ENCODE measurements around the gene DGCR6L.
A peak's percentile ranks its signal among the peaks of the same experiment; 100 is the strongest.
"Not testable (repeated sequence)": the region's sequence is repeated elsewhere in the genome, so short reads cannot be mapped to it uniquely, and the experiment has no call there.

Gene DGCR6L

DNA sequence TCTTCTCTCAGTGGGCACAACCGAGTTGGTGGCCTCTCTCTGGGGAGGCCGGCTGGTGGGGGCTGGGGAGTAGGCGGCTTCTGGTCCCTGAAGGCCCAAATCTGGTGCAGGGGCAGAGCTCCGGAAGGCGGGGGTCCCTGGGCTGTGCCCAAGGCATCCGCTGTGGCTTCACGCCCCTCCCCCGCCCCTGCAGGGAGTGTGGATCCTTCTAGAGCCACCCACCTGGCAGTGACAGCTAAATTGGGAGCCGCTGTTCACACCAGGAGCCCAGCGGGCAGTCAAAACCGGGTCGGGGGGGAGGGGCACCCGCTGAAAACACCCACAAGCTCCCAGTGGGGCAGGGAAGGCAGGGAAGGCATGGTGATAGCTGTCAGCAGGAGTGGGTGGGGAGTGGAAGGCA lies 47.2 kb downstream of the DGCR6L start:
- CTCF ChIA-PET, result interaction anchor here (1.3 to 2.3 kb wide), 3 partner anchors 12 to 115 kb away, joined by 3 to 10 read pairs (median 7); no protein-coding TSS in a partner anchor
- H3K4me3 ChIP-seq (ENCODE audit: low read depth, low read length), result no peak overlapping the region
- DNase-seq (ENCODE audit: low read depth, low spot score), result no peak
- POLR2A ChIA-PET, result no interaction called here
- TF ChIP-seq, protein P1, sequence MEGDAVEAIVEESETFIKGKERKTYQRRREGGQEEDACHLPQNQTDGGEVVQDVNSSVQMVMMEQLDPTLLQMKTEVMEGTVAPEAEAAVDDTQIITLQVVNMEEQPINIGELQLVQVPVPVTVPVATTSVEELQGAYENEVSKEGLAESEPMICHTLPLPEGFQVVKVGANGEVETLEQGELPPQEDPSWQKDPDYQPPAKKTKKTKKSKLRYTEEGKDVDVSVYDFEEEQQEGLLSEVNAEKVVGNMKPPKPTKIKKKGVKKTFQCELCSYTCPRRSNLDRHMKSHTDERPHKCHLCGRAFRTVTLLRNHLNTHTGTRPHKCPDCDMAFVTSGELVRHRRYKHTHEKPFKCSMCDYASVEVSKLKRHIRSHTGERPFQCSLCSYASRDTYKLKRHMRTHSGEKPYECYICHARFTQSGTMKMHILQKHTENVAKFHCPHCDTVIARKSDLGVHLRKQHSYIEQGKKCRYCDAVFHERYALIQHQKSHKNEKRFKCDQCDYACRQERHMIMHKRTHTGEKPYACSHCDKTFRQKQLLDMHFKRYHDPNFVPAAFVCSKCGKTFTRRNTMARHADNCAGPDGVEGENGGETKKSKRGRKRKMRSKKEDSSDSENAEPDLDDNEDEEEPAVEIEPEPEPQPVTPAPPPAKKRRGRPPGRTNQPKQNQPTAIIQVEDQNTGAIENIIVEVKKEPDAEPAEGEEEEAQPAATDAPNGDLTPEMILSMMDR (IDR thresholded peaks at IDR 0.05; ENCODE audit: insufficient read depth, low read length, missing control alignments), result no peak

DNA sequence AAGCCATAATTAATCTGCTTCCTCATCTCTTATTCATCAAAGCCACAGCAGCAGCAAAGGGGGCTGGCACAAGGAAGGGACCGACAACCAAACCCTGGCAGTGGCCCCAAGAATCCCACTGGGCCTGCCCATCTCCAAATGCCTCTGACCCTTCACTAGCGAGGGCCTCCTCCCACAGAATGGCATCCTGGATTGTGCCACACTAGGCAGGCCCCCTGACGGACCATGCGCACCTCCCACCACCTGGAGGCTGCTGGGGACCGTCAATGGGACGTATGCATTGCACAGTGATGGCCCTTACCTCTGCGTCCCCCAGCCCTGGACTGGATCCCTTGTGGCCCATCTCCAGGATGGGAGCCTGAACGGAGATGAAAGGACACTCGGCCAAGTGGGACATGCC lies 47.7 kb downstream of the DGCR6L start:
- ChIA-PET CTCF (interaction anchor here (1.7 to 2.3 kb wide), 2 partner anchors 12 to 115 kb away, joined by 7 to 10 read pairs; no protein-coding TSS in a partner anchor), POLR2A (no interaction called here)
- H3K4me3 ChIP-seq (ENCODE audit: low read depth, low read length), result no peak overlapping the region
- no peak for DNase-seq (ENCODE audit: low read depth, low spot score)
- TF ChIP-seq, protein P1 (IDR thresholded peaks at IDR 0.05; ENCODE audit: insufficient read depth, low read length, missing control alignments), result no peak

DNA sequence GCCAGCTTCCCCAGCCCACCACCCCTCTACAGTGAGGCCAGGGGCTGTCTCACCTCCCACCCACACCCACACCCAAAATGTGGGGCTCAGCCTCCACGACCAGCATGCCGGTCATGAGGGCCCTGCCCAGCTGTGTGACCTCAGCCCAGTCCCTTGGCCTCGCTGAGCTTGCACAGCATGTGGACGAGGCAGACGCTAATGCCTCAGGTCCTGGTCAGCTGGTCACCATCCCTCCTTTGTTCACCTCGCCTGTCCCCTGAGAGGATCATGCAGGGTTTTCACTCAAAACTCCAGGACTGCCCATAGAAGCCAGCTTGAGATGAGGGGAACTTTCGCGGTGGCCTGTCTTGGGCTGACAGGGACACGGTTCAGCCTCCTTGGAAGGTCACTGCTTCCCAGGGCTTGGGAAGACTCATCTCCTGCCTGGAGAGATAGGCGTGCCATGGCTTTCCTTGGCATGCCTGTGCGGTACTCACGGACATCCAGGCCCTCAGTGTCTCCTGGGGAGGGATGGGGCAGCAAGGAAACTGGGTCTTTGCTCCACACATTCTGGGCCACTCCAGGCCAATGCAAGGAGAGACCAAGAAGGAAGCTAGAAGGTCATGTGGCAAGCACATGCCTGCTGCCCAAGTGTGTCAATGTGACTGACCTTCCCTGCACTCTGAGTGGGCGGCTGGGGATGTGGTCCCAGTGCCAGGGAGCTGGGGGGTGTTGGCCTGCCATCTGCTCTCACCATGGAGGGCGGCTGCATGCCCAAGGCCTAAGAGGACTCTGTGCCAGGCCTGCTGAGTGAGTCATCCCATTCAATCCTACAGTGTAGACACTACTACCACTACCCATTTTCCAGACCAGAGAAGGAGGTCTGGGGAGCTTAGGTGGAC lies 48.5 kb downstream of the DGCR6L start:
- H3K4me3 ChIP-seq (ENCODE audit: low read depth, low read length), result no peak overlapping the region
- CTCF ChIA-PET, result interaction anchor here (1.4 to 2.9 kb wide), 7 partner anchors 13 to 115 kb away, joined by 3 to 32 read pairs (median 7); no protein-coding TSS in a partner anchor
- DNase-seq (ENCODE audit: low read depth, low spot score), result no peak
- TF ChIP-seq, protein P1 (IDR thresholded peaks at IDR 0.05; ENCODE audit: insufficient read depth, low read length, missing control alignments), result no peak
- POLR2A ChIA-PET, result no interaction called here

DNA sequence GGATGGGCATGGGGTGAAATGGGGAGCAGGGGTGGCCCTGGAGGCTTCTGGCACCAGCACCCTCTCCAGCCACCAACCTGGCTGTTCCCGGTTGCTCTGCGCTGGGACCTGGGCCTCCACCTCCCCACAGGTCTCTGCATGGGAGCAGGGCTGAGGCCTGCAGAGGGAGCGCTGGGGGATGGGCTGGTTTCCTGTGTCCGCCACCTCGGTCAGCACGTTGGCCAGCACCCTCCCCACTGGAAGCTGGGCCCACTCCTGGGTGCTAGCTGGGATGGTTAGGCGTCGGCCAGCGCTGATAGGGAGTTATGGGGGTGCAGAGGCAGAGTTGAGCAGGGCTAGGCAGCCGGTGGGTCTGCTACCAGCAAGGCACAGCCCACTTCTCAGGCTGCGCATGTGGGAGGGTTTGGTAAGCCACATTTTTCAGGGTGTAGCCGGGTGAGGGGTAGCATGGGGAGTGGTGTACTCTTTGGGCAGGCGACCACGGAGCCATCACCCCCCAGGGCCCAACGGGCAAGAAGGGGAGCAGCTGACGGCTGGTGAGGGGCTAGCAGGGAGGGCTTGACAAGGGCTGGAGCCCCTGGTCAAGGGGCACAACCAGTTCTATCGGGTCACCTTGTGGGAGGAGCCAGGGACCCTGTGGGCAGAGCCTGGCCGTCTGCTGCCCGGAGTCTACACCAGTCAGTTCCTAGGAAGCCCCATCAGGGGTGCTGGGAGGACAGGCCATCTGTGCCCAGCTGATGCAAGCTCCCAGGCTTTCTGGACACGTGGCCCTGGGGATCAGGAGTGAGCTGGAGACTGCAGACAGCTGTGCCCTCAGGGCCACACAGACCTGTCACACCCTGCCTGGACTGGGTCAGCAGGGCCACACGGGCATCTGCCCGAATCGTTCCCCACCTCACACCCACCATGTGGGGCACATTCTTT lies 49.4 kb downstream of the DGCR6L start:
- CTCF ChIA-PET, result interaction anchor here (1.1 to 2.9 kb wide), 8 partner anchors 11 to 114 kb away, joined by 3 to 32 read pairs (median 3); no protein-coding TSS in a partner anchor
- DNase-seq (ENCODE audit: low read depth, low spot score); POLR2A ChIA-PET; H3K4me3 ChIP-seq (ENCODE audit: low read depth, low read length): not testable (repeated sequence)

DNA sequence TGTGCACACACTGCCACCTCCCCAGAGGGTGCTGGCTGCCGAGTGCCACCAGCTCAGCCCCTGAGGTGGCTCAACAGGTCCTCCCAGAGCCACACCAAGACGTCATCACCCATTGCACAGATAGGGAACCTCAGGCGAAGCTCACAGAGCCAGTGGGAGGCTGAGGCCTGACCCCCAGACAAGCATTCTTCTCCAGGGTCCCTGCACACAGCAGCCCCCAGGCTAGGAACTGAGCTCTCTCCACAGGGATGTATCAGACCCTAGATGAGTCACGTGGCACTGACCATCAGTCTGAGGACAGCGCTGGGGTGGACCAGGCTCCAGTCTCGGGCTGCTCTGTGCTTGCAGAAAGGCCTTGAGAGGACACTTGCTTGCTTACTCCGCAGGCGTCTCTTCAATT lies 50.2 kb downstream of the DGCR6L start:
- H3K4me3 ChIP-seq (ENCODE audit: low read depth, low read length); DNase-seq (ENCODE audit: low read depth, low spot score); POLR2A ChIA-PET: not testable (repeated sequence)
- CTCF ChIA-PET, result interaction anchor here (1.1 to 2.9 kb wide), 7 partner anchors 11 to 113 kb away, joined by 3 to 32 read pairs (median 3); no protein-coding TSS in a partner anchor

DNA sequence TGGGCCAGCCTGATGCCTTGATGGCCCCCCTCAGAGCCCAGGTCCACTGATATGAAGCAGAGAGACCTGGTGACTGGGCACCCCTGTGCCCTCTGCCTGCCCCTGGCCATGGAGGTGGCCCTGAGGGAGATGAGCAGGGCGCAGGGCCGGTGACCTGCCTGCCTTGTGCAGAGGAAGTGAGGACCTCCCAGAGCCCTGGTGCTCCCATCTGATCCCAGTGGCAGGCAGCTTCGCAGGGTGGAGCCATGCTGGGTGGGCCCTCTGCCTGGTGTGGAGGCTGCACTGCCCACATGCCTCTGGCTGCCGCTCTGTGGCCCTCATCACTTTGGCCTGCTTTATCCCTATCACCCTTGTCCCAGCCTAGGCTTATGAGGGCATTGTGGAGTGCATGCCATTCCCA lies 50.7 kb downstream of the DGCR6L start:
- POLR2A ChIA-PET; H3K4me3 ChIP-seq (ENCODE audit: low read depth, low read length); DNase-seq (ENCODE audit: low read depth, low spot score): not testable (repeated sequence)
- CTCF ChIA-PET, result interaction anchor here (1.1 to 2.9 kb wide), 5 partner anchors 11 to 113 kb away, joined by 3 to 32 read pairs (median 3); no protein-coding TSS in a partner anchor

DNA sequence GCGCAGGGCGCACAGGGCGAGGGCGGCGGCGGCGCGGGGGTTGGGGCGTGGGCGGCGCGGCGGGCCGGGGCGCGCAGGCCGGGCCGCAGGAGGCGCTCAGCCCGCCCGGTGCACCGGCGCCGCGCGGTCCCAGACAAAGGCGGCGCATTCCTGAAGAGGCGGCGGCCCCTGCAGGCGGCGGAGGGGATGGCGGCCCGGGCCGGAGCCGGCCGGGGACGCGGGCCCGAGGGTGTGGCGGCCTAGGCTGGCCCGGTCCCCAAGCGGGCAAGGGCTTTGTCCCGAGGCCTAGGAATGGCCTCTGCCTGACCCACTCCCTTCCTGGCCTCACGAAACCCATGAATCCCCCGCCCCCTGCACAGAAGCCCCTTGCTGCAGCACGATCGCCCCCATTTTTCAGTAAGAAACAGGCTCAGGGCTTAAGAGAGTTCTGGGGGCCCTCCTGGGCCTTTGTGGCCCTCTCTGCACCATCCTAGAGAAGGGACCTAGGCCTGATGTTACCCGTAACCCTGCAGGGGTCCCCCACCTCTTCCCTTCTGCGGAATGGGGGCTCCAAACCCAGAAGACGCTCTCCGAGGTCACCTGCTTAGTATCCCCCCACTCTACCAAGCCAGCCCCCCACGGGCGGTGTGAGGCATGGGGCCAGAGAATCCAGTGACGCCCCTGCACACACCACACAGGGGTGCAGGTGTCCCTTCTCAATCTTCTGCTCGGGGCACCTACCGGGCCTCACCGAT lies 51.4 kb downstream of the DGCR6L start, which contains the start of gene RTN4R:
RTN4R (minus strand) TSS at position 40 of the 734 bp plus-strand sequence. CDS start 226 bp downstream, outside the sequence.
- no peak for DNase-seq (ENCODE audit: low read depth, low spot score)
- TF ChIP-seq, protein P1 (IDR thresholded peaks at IDR 0.05; ENCODE audit: insufficient read depth, low read length, missing control alignments), result peak; percentile 79
- H3K4me3 ChIP-seq (ENCODE audit: low read depth, low read length), result peak within 1 kb of the TSS; percentile 1; the same call in 1 of the 2 replicates
- POLR2A ChIA-PET, result no interaction called here
- CTCF ChIA-PET, result interaction anchor here (2.2 to 2.9 kb wide), 2 partner anchors 93 to 112 kb away, joined by 10 to 32 read pairs; no protein-coding TSS in a partner anchor

Measured in AG04449 (cell line).